ENCODE data around the gene UPP1. TPM values are rescaled to one million over a fixed set of nuclear protein-coding genes. Genes with fewer than 3 reads are reported as not detected.

UPP1 gene
- total and polyA plus RNA-seq, 2 experiments from 2014 or later, result 26.5 to 28.3 TPM

DNA sequence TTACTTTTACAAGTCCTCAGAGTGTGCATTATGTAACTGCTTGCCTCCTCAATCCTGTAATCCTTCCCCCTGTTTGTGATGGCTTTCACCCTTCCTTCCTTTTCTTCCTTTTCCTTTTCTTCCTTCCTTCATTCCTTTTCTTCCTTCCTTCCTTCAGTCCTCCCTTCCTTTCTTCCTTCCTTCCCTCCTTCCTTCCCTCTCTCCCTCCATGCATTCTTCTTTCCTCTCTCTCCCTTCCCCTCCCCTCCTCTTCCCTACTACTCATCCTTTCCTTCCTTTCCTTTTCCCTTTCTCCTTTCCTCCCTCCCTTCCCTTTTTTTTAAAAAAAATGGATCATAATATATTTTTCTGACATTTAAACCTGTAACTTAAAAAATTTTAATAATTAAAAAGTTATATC, 60.0 kb downstream of the UPP1 start:
- Histone ChIP-seq H3K4me1 (ENCODE audit: low read depth) (no peaks in the 10 kb centered on the region), H3K36me3 (no peaks in the 10 kb centered on the region), H3K9me3 (ENCODE audit: low read depth) (no peaks in the 10 kb centered on the region), H3K4me3 (no peak overlapping the region), H3K27ac (no peak overlapping the region), H3K27me3 (no peaks in the 10 kb centered on the region)
- TF ChIP-seq, protein P1, sequence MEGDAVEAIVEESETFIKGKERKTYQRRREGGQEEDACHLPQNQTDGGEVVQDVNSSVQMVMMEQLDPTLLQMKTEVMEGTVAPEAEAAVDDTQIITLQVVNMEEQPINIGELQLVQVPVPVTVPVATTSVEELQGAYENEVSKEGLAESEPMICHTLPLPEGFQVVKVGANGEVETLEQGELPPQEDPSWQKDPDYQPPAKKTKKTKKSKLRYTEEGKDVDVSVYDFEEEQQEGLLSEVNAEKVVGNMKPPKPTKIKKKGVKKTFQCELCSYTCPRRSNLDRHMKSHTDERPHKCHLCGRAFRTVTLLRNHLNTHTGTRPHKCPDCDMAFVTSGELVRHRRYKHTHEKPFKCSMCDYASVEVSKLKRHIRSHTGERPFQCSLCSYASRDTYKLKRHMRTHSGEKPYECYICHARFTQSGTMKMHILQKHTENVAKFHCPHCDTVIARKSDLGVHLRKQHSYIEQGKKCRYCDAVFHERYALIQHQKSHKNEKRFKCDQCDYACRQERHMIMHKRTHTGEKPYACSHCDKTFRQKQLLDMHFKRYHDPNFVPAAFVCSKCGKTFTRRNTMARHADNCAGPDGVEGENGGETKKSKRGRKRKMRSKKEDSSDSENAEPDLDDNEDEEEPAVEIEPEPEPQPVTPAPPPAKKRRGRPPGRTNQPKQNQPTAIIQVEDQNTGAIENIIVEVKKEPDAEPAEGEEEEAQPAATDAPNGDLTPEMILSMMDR (IDR thresholded peaks at IDR 0.05; ENCODE audit: low read depth, low read length), result no peak
- DNase-seq (ENCODE audit: low read depth in 1 of 2, low spot score in 1 of 2), result no peak

DNA sequence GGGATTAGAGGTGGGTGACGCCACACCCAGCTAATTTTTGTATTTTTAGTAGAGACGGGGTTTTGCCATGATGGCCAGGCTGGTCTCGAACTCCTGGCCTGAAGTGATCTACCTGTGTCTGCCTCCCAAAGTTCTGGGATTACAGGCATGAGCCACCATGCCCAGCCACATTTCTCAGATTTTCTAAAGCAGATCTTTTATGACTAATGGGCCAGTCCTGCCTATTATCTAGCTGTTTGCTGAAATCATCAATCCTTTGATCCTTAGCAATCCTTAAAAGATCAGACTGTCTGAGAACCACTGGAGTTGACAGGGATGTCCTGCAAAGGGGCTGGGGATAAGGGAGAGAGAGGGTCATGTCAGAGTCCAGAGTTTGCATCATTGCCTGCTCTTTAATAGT, 61.0 kb downstream of the UPP1 start:
- DNase-seq (ENCODE audit: low read depth in 1 of 2, low spot score in 1 of 2), result no peak
- no peak overlapping the region for H3K4me3 ChIP-seq
- no peaks in the 10 kb centered on the region for H3K4me1 ChIP-seq (ENCODE audit: low read depth)
- no peaks in the 10 kb centered on the region for H3K9me3 ChIP-seq (ENCODE audit: low read depth)
- H3K27ac ChIP-seq, result no peak overlapping the region
- no peaks in the 10 kb centered on the region for H3K27me3 ChIP-seq
- TF ChIP-seq, protein P1 (IDR thresholded peaks at IDR 0.05; ENCODE audit: low read depth, low read length), result no peak
- H3K36me3 ChIP-seq, result no peaks in the 10 kb centered on the region

DNA sequence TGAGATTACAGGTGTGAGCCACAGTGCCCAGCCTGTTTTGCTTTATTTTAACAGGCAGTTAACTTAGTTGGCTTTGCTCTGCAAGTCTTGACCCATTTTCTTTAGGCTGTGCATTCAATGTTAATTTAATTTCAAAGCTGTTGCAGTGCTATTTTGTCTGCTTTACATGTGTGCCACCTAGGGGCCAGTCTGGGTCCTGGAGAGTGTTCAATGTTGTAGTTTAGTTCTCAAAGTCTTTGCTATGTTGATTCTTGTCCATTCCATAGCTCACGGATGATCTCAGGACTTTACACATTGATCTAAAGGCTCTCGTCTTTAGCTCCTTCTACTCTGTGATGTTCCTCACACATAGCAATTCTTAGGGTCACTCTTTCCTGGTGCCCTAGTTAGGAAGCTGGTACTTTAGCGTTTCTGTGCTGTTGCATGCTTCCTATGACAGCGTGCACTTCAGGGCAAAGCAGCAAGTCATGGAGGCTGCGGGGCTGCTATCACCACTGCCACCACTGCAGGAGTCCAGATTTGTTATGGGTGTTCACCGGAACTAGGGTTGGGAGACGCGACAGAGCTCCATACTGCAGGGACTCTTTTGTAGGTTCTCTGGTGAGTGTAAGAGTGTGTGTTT, 65.8 kb downstream of the UPP1 start:
- Histone ChIP-seq H3K27me3 (no peaks in the 10 kb centered on the region), H3K4me1 (ENCODE audit: low read depth) (no peaks in the 10 kb centered on the region), H3K9me3 (ENCODE audit: low read depth) (no peaks in the 10 kb centered on the region), H3K4me3 (no peak overlapping the region), H3K27ac (no peak overlapping the region), H3K36me3 (no peaks in the 10 kb centered on the region)
- peak; percentile 33 to 64 for DNase-seq (ENCODE audit: low read depth in 1 of 2, low spot score in 1 of 2)
- TF ChIP-seq, protein P1 (IDR thresholded peaks at IDR 0.05; ENCODE audit: low read depth, low read length), result peak; percentile 74

Other genes with a start within 250 kb of the UPP1 start
- gene PKD1L1, start 140.8 kb upstream of the UPP1 start, total RNA-seq, result 0.11 and 0.54 TPM in 2 replicates
- gene PKD1L1, start 140.8 kb upstream of the UPP1 start, polyA plus RNA-seq, result 0.15 and 0.50 TPM in 2 replicates
- gene HUS1, start 109.7 kb upstream of the UPP1 start, total RNA-seq, result 22.3 and 37.4 TPM in 2 replicates
- gene HUS1, start 109.7 kb upstream of the UPP1 start, polyA plus RNA-seq, result 19.0 and 19.6 TPM in 2 replicates
- not detected in 2 replicates for gene SUN3, start 60.2 kb upstream of the UPP1 start, total RNA-seq
- gene SUN3, start 60.2 kb upstream of the UPP1 start, polyA plus RNA-seq, result 0.43 and 1.7 TPM in 2 replicates
- 0.53 TPM in 1 of 2 replicates, not detected in the other for gene C7orf57, start 53.7 kb upstream of the UPP1 start, total RNA-seq
- gene C7orf57, start 53.7 kb upstream of the UPP1 start, polyA plus RNA-seq, result 0.11 TPM in 1 of 2 replicates, not detected in the other
- gene ABCA13, start 82.2 kb downstream of the UPP1 start, total RNA-seq, result 0.21 and 0.46 TPM in 2 replicates
- gene ABCA13, start 82.2 kb downstream of the UPP1 start, polyA plus RNA-seq, result 0.50 TPM in 1 of 2 replicates, not detected in the other

Data from cardiac muscle cell (in vitro differentiated cells and primary cell).